HG03139 (cell line): ENCODE data around the gene EHF.
"Not testable (repeated sequence)": the region's sequence is repeated elsewhere in the genome, so short reads cannot be mapped to it uniquely, and the experiment has no call there.

Experiments
- ATAC-seq: cut with Tn5 transposase; IDR thresholded peaks from one replicate; pipeline ENCODE4 v1.9.1; 2021; ENCODE audit not compliant: unreplicated experiment

Gene EHF

DNA sequence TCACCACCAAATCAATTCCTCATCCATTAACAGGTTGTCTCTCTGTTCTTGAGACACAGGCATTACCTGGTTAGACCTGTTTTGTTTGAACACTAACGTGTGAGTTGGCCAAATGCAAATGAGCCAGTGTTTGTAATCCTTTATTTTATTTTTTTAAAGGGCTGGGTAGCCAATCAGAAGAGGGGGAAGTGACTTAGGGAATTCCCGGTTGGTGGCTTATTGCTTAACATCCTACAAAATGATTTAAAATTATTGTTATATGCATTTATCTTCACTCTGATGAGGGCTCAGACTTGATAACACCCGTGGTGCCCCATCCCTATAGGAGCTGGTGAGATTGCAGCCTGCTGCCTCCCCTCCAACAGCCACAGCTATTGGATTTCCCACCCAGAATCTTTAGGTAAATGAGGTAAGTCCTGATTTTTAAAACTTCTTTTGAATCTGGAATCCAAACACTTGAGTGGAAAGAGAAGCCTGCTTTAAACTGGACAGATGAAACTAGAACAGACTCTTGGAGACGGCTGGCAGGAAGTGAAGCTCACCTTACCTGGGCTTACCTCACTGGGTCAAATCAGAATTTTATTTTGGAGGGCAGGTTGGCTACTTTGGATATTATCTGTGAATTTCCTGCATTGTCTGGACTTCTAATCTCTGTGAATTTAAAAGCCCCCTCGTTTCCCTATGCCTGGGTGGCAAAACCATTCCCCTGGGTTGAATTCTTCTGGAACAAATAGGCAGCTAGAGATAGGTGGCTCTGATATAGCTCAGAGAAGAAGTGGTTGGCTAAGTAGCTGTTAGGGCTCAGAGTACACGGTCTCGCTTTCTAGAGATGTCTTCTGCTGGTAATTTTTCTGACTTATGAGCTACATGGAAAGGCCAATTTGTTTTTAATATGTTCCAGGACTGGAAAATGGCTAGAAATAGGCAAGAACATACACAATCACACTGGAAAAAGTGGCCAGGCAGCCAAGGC, at the start of gene EHF:
TSS of gene EHF (plus strand) at position 274 of the 973 bp plus-strand sequence. CDS start 21,538 bp downstream, outside the sequence.
- ATAC-seq = no peak

DNA sequence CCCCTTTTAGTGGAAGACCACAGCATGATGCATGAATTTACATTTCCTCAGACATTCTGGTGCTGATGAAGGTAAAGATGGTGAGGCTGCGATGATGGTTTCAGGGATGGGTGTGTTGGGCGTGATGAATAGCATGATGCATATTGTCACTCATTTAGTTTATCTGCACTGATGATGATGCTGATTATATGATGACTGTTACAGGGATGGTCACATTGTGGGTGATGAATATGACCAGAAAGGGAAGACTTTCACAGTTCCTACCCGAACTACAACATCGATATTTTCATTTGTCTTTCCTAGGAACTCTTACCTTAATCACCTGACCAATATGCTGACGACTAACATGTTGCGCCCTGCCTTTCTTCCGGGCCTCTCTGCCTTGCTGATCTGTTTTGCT, 47.4 kb upstream of the EHF start:
- ATAC-seq = no peak

DNA sequence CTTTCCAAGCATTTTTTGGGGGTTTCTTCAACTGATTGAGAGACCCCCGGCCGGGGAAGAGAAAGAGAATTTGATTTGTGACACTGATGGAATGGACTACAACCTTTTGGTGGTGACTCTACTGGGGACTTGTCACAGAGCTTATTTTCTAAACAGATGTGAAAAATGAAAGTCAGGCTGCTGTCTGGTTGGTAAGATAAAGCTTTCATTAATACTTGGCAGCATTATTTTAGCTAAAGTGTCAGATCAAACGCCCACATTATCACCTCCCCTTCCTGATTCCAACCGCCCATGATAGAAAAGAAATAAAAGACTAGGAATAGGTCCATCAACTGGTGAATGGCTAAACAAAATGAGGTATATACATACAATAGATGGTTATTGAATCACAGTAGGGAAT, 45.6 kb upstream of the EHF start:
- no peak for ATAC-seq

DNA sequence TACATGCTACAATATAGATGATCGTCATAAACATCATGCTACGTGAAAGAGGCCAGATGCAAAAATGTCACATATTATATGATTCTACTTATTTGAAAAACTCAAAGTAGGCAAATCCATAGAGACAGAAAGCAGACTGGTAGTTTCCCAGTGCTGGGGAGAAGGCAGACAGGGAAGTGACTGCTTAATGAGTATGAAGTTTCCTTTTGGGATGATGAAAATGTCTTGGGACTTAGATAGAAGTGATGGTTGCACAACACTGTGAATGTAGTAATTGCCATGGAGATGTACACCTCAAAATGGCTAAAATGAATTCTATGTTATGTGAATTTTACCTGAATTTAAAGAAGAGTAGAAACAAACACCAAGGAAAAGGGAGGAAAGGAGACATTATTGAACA, 45.2 kb upstream of the EHF start:
- no peak for ATAC-seq

DNA sequence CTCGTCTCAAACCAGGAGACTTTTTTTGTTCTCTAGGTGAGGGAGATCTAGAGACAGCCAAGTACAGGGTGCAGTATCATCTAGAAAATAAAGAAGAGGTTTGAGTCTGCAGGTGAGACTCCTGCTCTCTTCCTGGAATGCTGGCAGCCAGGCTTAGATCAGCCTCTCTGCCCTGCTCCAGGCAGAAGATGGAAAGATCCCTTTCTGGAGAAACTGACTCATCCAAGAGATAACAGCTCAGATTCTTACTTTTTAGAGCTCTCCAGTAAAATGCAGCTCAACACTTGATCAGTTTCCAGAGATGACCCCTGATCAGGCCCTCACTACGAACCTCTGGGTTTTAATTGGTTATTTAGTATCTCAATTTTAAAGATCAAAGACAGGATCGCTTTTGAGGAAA, 44.6 kb upstream of the EHF start:
- no peak for ATAC-seq

DNA sequence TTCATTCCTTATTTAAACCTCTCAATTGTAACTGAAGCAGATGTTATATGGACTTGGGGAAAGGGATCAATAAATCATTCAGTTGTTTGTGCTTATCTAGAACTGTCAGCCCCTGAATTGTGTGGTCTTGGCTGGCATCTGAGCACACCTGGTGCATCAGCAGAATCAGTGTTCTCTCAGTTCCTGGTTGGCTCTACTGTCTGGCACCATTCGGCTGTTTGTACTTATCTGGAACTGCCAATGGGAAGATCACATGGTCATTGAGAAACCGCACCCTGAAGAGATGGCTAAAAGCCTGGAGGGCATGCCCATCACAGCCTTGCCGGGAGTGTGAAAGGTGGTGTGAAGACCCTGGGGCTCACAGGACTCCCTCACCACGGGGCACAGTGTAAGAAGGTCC, 37.1 kb upstream of the EHF start:
- no peak for ATAC-seq

DNA sequence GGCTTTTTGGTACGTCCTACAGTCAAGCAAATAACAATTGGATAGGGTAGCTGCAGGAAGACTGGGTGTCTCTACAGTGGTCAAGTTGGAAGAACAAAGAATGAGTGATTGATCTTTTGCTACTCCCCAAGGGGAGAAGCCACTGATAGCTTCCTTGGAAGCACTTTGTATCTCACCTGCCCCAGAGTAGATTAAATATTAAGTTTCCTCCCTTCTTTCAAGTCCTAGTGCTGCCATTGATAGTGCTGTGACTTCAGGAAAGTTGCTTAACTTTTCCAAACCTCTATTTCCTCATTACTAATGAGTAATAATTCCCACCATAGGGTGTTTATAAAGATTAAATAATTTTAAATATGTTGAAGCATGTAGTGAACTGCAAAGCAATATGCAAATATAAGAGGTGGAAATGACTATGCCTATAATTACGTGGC, 35.6 kb upstream of the EHF start:
- no peak for ATAC-seq

DNA sequence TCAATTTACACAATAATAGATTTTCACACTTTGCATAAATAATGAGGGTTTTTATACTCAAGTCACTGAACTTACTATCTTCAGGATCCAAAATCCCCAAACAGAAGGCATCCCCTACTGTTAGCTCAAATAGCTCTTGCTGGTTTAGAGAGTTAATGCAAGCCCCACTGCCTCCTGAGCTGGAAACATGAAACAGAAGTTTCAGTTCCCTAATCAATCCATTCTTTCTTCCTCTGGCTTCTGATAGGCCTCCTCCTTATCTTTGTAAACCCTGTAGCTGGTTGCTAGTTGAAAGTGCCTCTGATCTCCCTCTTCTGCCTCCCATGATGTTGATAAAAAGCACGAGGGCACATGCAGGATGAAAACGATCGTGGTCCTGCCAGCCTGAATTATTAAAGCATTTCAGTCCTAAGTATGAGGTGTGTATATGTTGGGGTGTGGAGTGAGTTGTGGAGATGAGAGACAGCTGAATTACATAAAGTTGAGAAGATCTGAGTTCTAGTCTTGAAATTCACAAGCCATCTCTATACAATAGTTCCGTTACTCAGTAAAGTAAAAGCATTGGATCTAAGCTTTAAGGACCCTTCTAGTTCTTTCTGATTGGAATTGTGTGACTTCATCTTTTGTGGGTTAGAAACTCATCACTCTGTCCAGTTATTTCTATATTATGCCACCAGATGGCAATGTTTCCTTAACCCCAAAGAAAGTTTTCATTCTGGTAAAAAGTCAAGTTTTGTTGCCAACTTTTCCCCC, 35.0 kb upstream of the EHF start:
- ATAC-seq = peak; percentile 67

DNA sequence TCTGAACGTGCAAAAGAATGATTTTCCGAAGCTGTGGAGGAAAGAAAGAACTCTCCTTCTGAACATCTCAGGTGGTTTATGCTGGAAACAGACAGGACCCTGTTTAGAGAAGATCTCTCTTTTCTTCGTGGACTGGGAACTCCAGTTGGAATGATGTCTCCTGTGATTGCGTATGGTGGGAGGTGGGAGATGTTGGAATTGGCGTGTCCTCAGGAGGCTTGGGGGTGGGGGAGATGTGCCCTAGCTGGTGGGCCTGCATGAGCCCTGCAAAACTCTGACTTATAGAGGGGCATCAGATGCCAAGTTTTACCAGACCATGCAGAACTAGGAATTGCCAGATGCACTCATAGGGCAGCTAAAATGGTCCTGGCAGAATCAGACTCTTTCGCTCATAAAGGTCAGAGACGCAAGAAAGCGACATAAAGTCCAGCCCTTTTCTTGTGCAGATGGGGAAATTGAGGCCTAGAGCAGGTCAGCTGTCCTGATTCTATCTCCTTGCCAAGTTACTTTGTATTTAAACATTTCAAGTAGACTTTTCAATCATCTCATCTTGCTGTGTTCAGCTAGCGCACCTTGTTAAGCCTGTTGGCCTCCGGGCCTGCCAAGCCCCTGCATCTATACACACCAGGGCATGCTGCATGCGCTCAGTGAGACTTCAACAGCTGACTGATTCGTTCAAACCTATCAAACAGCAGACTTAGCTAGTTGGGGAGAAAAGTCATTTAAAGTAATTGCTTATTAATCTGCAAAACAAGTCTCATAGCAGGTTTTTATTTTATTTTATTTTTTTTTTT, 34.2 kb upstream of the EHF start:
- ATAC-seq = no peak

DNA sequence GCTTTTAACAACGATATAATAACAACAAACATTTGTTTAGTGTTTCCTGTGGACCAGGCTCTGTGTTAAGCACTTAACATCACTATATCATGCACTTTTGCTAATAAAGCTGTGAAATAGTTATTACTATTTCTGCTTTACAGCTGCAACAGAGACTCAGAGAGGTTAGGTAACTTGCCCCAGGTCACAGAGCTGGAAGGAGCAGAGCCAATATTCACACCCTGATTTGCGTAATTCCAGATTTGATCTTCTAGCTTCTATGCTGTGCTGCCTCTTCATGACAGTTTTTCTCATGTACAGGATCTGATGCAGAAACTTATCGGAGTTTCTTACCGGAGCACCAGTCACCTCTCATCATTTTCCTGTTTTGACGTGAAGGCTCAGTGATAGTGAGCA, 33.6 kb upstream of the EHF start:
- no peak for ATAC-seq

DNA sequence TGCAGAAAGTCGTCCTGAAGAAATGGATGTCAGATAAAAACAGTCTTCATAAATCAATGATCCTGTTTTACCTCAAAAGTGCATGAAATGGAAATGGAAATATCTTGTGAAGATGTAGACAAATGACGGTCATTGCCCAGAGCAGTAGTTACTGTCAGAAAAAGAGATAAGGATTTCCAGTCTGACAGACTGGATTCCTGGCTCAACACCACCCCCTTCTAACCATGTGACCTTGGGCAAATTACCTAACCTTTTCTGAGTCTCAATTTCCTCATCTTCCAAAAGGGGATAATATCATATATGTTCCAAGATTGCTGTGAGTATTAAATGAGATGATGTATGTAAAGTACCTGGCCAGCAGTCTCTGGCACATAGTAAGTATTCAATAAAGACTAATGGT, 32.9 kb upstream of the EHF start:
- ATAC-seq = no peak

DNA sequence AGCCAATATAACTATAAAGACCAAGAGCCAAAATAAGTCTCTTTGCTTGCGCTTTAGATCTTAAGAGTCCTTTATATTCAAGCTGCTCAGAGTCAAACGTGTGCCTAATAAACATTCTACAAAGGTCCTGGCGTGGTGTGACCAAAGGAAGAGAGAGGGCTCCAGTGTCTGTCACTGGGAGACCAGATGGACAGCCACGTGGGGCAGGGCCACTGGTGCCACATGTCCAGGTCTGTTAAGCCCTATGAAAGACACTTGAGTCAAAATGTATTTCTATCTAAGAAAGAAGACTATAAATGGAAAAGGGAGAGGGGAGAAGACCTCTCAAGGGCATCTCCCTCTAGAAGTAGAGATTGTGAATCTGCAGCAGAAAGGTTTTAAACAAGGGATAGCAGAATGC, 32.2 kb upstream of the EHF start:
- ATAC-seq = no peak

DNA sequence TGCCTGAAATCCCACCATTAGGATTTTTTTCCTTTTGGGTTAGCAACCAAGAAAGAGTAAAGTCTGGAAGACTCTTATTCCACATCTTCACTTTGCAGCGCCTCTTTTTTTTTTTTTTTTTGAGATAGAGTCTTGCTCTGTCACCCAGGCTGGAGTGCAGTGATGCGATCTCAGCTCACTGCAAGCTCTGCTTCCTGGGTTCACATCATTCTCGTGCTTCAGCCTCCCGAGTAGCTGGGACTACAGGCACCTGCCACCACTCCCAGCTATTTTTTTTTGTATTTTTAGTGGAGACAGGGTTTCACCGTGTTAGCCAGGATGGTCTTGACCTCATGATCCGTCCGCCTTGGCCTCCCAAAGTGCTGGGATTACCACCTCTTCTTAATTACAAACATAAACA, 31.7 kb upstream of the EHF start:
- ATAC-seq = not testable (repeated sequence)

DNA sequence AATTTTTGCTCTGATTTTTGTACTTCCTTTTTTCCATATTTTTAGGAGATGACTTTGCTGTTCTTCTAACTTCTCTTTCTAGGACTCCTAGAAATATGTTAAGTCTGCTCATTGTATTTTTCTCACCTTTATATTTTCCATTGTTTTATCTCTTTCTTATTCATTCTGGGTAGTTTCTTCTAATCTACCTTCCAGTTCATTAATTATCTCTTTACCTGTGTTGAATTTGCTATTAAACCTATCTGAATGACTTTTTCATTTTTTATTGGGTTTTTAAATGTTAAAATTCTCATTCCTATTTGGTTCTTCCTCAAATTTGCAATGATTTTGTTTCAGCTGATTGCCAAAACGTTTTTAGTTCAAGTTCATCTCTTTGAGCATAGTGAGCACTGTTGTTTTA, 27.8 kb upstream of the EHF start:
- ATAC-seq = no peak

DNA sequence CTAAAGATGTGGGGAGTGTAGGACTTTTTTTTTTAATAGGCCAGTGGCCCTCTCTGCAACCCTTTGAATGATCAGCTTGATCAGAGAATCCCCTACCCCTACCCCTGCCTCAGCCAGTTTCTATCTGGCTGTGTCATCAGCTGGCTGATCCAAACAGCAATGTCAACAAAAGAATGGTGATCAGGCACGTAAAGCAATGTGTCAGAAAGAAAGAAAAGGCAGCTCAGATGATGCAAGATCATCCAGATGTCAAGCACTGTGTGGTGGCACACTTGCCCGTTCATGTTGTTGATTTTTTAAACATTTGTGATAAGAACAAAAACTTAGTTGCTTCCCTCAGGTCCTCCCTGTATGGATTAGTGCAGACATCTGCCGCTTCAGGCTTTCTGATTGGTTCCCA, 26.3 kb upstream of the EHF start:
- ATAC-seq = no peak

DNA sequence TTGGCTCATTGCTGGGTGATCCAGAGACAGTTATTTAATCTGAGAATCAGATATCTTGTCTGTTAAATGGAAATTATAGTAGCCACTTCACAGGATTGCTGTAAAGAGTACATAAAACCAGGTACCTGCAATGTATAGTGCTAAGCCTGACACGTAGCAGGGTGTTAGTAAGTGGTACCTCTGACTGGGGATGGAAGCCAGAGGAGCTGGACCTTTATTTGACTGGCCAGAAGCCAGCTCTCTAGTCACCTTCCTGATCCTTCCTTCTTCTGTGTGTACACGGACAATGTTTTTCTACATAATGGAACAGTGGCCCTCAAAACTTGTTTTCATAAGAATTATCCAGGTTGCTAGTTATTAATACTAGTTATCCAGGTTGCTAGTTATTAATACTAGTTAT, 25.5 kb upstream of the EHF start:
- ATAC-seq = no peak

DNA sequence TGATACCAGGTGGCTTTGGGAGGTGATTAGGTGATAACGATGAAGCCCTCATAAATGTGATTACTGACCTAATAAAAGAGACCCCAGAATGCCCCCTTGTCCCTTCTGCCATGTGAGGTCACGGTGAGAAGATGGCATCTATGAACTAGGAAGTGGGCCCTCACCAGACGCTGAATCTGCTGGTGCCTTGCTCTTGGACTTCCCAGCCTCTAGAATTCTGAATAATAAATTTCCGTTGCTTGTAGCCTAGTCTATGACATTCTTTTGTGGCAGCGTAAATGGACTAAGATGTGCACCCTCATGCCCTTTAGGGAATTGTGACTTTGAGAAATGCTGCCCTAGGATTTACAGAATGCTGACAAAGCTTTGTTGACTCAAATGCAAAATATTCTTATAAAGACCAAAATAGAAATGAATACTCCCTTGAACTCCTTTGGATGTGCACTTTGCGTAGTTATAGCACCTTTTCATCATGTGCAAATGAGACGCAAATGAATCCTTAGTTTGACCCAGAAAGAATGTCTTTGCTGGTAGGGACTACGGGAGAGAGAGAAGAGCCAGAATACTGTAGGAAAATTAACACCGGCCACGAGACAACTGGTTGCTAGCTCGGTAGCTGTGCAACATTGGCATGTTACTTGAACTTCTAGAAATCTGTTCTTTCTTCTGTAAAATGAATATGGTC, 24.8 kb upstream of the EHF start:
- no peak for ATAC-seq

DNA sequence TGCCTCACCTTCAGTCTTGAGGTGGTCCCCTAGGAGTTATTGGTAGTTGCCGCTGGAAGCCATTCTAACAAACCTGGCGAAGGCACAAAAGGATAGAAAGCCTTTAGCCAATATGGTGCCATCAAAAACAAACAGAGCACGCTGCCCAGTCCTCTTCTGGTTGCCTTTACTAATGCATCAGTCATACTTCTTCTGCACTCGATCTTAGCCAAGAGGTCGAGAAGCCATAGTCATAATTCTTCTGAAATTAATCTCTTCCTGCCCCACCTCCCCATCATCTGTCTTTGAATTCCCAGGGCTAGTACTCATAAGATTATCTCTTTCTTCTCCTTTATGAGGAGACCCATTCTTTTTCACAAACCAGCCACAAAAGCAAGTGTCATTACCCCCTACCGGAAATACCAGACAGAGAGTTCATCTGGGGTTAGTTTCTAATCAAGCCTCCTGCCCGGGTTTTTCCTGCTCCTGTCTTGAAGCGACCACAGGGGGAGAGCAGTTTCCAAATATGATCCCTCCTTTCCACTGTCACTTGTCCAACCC, 21.4 kb upstream of the EHF start:
- ATAC-seq = no peak

DNA sequence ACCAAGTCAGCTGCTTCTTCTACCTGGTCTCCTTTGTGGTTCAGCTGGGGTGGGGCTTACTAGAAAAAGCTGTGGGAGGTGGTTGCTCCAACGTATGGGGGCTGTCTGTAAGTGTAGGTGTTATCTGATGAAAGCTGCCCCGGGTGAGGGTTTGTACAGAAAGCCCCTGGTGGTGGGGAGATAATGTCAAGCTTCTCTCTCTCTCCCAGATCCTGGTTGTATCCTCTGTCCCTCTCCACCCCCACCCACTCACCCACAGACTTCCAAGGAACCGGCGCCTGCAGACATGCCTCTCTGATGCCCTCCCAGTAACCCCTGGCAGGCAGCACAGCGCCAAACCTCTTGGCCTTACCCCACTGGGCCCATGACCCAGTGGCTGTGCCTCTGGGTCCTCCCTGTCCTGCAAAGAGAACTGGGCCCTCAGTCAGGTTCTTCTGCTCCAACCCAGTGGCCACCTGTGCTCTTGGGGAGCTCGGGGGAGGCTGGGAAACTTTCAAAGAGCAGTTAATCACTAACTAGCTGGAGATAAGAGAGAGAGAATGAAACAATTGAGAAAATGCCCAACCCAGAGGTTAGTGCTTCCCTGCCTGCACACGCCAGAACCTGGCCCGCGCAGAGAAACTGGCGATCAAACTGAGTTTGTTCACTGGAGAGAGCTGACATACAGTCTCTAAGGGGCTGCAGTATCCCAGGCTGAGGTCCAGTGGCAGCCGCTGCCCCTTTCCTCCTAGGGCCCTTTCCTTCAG, 20.4 kb upstream of the EHF start:
- no peak for ATAC-seq

DNA sequence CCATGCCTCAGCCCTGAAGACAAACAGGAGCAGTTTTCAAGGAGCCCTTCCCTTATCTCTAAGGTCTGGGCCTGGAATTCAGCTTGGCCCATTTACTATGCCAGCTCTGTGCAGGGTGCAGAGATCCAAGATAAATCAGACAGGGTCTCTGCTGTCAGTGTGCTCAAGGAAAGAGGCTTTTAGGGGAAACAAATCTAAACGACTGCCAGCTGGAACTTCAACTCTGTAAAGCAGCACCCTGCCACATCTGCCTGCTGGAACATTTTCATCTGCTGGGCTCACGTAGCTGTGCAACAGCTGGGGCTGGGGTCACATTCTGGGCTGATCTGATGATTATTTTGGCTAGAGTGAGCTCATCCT, 19.8 kb upstream of the EHF start:
- ATAC-seq = no peak
